Measurements from ENCODE around the gene TAS1R2. TPM values are rescaled to one million over a fixed set of nuclear protein-coding genes. Genes with fewer than 3 reads are reported as not detected.

TAS1R2 gene
- total RNA-seq, 1 donor from 2014 or later: not detected

- DNase-seq (ENCODE audit: low read depth, low spot score): no peak
- no peak overlapping the region for H3K27ac Mint-ChIP-seq (ENCODE audit: unreplicated experiment)
- H3K9me3 Mint-ChIP-seq: no peaks in the 10 kb centered on the region
- no peaks in the 10 kb centered on the region for H3K27me3 Mint-ChIP-seq (ENCODE audit: low read depth)
- H3K4me3 Mint-ChIP-seq: no peak overlapping the region
- TF ChIP-seq CTCF (conservative IDR thresholded peaks at IDR 0.05): no peak
- no peaks in the 10 kb centered on the region for H3K36me3 Mint-ChIP-seq (ENCODE audit: low read depth)
- no peaks in the 10 kb centered on the region for H3K4me1 Mint-ChIP-seq
Measured at GRCh38 chr1:18866846-18867245, 7.4 kb upstream of the TAS1R2 start.

GRCh38 chr1:18866314-18866713, 6.9 kb upstream of the TAS1R2 start:
- Mint-ChIP-seq H3K4me3 (no peak overlapping the region), H3K27me3 (ENCODE audit: low read depth) (no peaks in the 10 kb centered on the region), H3K4me1 (no peaks in the 10 kb centered on the region), H3K27ac (ENCODE audit: unreplicated experiment) (no peak overlapping the region), H3K9me3 (no peaks in the 10 kb centered on the region), H3K36me3 (ENCODE audit: low read depth) (no peaks in the 10 kb centered on the region)
- no peak for DNase-seq (ENCODE audit: low read depth, low spot score)
- TF ChIP-seq CTCF (conservative IDR thresholded peaks at IDR 0.05): no peak

- no peak for DNase-seq (ENCODE audit: low read depth, low spot score)
- Mint-ChIP-seq H3K4me1 (no peaks in the 10 kb centered on the region), H3K27me3 (ENCODE audit: low read depth) (no peaks in the 10 kb centered on the region), H3K9me3 (no peaks in the 10 kb centered on the region), H3K4me3 (no peak overlapping the region), H3K36me3 (ENCODE audit: low read depth) (no peaks in the 10 kb centered on the region), H3K27ac (ENCODE audit: unreplicated experiment) (no peak overlapping the region)
- TF ChIP-seq CTCF (conservative IDR thresholded peaks at IDR 0.05): no peak
Measured at GRCh38 chr1:18865176-18865575, 5.7 kb upstream of the TAS1R2 start.

GRCh38 chr1:18861590-18861989, 2.1 kb upstream of the TAS1R2 start:
- H3K27ac Mint-ChIP-seq (ENCODE audit: unreplicated experiment): no peak overlapping the region
- no peaks in the 10 kb centered on the region for H3K36me3 Mint-ChIP-seq (ENCODE audit: low read depth)
- no peaks in the 10 kb centered on the region for H3K27me3 Mint-ChIP-seq (ENCODE audit: low read depth)
- H3K9me3 Mint-ChIP-seq: no peaks in the 10 kb centered on the region
- H3K4me1 Mint-ChIP-seq: no peaks in the 10 kb centered on the region
- no peak overlapping the region for H3K4me3 Mint-ChIP-seq
- no peak for DNase-seq (ENCODE audit: low read depth, low spot score)
- no peak for TF ChIP-seq CTCF (conservative IDR thresholded peaks at IDR 0.05)

GRCh38 chr1:18861082-18861481, 1.6 kb upstream of the TAS1R2 start:
- no peak for DNase-seq (ENCODE audit: low read depth, low spot score)
- Mint-ChIP-seq H3K27ac (ENCODE audit: unreplicated experiment) (no peak overlapping the region), H3K27me3 (ENCODE audit: low read depth) (peaks cover 3% of the 10 kb centered on the region), H3K9me3 (no peaks in the 10 kb centered on the region), H3K4me3 (no peak overlapping the region), H3K36me3 (ENCODE audit: low read depth) (no peaks in the 10 kb centered on the region), H3K4me1 (no peaks in the 10 kb centered on the region)
- no peak for TF ChIP-seq CTCF (conservative IDR thresholded peaks at IDR 0.05)

Measured in neural crest cell (in vitro differentiated cells).